ENCODE results near the gene NPIPB5.
"Not testable (repeated sequence)": the region's sequence is repeated elsewhere in the genome, so short reads cannot be mapped to it uniquely, and the experiment has no call there.

The NPIPB5 gene

DNA sequence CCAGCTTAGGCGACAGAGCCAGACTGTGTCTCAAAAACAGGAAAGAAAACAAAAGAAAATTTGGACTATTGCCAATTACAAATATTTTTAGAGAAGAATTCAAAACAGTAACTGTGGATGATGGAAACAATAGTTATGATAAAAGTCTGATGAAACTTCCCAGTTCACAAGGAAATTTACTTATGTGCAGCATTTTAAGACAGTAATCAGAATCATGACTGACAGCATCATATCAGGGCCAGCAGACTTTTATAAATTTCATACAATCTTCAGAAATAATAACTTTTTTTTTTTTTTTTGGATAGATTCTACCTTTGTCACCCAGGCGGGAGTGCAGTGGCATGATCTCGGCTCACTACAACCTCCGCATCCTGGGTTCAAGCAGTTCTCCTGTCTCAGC lies at the start of gene NPIPB5:
TSS of gene NPIPB5 (plus strand) at position 301 of the 400 bp plus-strand sequence. CDS start 2,911 bp downstream, outside the sequence.
- not testable (repeated sequence) for DNase-seq

DNA sequence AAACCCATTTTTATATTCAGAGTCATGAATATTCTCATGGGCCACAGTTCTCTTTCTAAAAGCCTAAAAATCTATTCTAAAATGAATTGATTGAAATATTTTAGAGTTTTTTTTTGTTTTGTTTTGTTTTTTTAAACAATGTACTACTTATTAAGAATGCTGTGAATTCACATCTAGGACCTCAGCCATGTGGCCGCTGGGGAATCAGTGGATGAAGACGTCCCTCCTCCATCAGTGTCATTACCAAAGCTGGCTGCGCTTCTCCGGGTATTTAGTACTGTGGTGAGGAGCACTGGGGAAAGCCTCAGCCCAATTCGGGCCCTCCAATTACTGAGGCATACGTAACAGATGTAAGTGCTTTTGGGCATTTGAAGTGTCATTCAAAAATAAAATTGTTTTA lies 41.8 kb upstream of the NPIPB5 start:
- DNase-seq, result not testable (repeated sequence)

DNA sequence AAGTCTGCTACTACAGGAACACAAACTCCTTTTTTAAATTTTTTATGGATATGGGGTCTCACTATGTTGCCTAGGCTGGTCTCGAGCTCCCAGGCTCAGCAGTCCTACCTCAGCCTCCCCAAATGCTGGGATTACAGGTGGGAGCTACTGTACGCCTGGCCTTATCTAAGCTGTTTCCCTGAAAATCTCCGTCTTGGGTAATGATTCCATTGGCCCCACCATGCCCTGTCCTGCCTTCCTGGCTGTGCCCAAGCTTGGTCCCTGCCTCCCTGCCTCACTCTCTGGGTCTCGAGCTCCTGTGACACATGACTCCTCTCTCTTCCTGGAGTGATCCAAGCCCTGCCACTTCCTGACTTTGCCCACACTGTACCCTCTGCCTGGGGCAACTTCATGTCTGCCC lies 27.3 kb downstream of the NPIPB5 start:
- DNase-seq, result not testable (repeated sequence)

DNA sequence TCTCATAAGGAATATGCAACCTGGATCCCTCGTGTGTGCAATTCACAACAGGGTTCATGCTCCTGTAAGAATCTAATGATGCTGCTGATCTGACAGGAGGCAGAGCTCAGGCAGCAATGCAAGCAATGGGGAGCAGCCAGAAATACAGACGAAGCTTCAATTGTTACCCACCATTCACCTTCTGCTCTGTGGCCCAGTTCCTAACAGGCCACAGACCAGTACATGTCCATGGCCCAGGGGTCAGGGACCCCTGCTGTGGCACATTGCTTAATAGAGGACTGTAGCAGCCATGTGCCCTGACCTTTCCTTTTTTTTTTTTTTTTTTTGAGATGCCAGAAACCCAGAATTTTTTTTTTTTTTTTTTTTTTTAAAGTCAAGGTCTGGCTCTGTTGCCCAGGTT lies 34.1 kb downstream of the NPIPB5 start:
- DNase-seq, result not testable (repeated sequence)

DNA sequence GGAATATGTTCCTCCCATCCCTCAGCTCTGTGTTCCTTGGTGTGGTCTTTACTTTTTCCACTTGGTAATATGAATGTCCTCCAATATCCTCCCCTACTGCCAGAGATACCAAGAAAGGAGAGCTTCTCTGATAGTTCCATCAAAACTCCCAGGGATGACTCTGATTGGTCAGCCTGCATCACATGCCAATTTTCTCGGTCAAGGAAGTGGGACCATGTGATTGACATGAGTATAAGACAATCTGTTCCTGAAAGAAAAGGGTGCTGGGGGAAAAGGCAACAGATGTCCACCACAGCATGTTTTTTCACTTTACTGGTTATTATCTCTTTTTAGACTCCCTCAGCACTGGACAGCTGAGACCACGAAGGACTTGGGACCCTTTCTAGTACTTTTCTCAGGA lies 35.9 kb downstream of the NPIPB5 start:
- not testable (repeated sequence) for DNase-seq

DNA sequence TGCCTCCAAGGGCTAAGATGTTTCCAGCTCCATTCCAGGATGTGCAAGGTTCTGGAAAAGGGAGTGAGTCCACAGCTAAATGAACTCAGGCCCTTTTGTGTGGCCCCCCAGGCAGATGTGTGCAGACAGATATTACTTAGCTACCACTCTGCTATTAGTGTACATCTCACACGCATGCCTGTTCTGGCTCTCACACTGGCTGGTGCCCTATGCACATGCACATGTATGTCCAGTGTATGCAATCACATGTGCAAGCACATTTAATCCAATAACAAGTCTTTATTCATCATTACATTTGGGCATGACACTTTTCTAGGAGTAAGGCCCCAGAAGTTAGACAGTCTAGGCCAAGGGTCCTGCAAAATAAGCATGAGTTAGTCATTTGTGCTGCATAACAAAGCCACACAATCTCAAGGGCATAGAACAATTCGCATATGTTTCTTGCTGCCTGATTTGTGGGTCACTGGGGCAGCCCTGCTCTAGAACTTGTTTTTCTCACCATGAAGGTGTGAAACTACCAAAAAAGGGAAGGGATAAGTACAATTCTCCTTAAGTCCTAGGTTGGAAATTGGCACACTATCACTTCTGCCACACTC lies 36.6 kb downstream of the NPIPB5 start:
- not testable (repeated sequence) for DNase-seq

DNA sequence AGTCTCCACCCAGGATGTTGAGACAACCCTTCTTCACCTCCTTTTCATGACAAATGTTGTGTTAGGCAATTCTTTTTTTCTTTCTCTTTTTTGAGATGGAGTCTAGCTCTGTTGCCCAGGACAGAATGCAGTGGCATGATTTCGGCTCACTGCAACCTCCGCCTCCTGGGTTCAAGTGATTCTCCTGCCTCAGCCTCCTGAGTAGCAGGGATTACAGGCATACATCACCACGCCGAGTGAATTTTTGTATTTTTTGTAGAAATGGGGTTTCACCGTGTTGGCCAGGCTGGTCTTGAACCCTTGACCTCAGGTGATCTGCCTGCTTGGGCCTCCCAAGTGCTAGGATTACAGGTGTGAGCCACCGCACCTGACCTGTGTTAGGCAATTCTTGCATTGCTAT lies 39.2 kb downstream of the NPIPB5 start:
- DNase-seq, result not testable (repeated sequence)

DNA sequence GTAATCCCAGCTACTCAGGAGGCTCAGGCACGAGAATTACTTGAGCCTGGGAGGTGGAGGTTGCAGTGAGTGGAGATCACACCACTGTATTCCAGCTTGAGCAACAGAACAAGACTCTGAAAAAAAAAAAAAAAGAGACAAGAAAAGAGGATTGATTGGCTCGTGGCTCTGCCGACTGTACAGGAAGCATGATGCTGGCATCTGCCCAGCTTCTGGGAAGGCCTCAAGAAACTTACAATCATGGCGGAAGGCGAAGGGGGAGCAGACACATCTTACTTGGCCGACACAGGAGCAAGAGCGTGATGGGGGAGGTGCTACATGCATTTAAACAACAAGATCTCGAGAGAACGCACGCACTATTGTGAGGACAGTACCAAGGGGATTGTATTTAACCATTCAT lies 40.5 kb downstream of the NPIPB5 start:
- not testable (repeated sequence) for DNase-seq

DNA sequence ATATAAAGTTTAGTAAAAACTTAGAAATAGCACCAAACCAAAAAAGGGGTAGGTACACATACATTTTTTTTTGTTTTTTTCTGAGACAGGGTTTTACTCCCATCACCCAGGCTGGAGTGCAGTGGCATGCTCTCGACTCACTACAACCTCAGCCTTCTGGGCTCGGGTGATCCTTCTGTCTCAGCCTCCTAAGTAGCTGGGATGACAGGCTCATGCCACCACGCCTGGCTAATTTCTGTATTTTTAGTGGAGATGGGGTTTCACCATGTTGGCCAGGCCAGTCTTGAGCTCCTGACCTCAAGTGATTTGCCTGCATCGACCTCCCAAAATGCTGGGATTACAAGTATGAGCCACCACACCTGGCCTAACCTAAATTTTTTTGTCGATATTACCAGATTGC lies 41.0 kb downstream of the NPIPB5 start:
- not testable (repeated sequence) for DNase-seq

DNA sequence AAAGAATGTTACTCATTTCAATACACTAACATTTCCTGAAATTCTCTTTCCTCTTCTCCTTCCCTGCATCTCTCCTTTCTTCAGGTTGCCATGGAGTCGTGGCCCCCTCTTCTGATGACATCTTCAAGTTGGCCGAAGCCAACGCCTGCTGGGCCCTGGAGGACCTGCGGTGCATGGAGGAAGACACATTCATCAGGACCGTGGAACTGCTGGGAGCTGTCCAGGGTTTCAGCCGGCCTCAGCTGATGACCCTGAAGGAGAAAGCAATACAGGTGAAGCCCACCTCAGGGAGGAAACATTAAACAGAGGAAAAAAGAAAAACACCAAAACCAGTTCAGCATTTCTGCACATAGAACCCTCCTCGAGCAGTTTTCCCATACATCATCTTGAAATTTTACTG lies 46.1 kb downstream of the NPIPB5 start:
- DNase-seq, result not testable (repeated sequence)
